Stomach smooth muscle (tissue), 2 donors: Measurements from ENCODE around the gene KLHL24.
"Not testable (repeated sequence)": the region's sequence is repeated elsewhere in the genome, so short reads cannot be mapped to it uniquely, and the experiment has no call there.

Experiments
- H3K27ac ChIP-seq: one replicate; pipeline ENCODE4 v1.7.0; 2013; ENCODE audit warnings: mild to moderate bottlenecking, low read length, inconsistent platforms
- H3K27me3 ChIP-seq, 2 donors: one replicate each; pipeline ENCODE4 v1.7.0; 2013; ENCODE audit warnings: low read length in 2 of 2; ENCODE audit not compliant: insufficient read depth in 2 of 2, control insufficient read depth in 1 of 2
- H3K36me3 ChIP-seq, 2 donors: one replicate each; pipeline ENCODE4 v1.7.0; 2013; ENCODE audit warnings: low read length in 2 of 2; ENCODE audit not compliant: control insufficient read depth in 2 of 2, insufficient read depth in 2 of 2
- H3K4me1 ChIP-seq: one replicate; pipeline ENCODE4 v1.7.0; 2013; ENCODE audit warnings: low read length; ENCODE audit not compliant: control insufficient read depth, insufficient read depth
- H3K4me3 ChIP-seq, 2 donors: one replicate each; pipeline ENCODE4 v1.7.0; 2013; ENCODE audit warnings: low read length in 2 of 2
- H3K9ac ChIP-seq, 2 donors: one replicate each; pipeline ENCODE4 v1.7.0; 2013; ENCODE audit warnings: low read length in 2 of 2, mild to moderate bottlenecking in 1 of 2
- H3K9me3 ChIP-seq, 2 donors: one replicate each; pipeline ENCODE4 v1.7.0; 2013; ENCODE audit warnings: low read length in 2 of 2; ENCODE audit not compliant: control insufficient read depth in 2 of 2
- donor health status: healthy.
- donor health status: Pancreatic carcinoma.

KLHL24 gene

GRCh38 chr3:183635431-183636220 lies at the start of gene KLHL24:
Gene KLHL24 (plus strand): TSS chr3:183635623. CDS start chr3:183650357, 14,734 bp downstream.
- H3K36me3 ChIP-seq: no peaks in the 10 kb centered on the region
- no peaks in the 10 kb centered on the region for H3K27me3 ChIP-seq
- peak within 1 kb of the TSS; percentile 87 to 92 for H3K9ac ChIP-seq
- peak within 1 kb of the TSS; percentile 61 to 92 for H3K4me3 ChIP-seq
- H3K27ac ChIP-seq: peak within 1 kb of the TSS; percentile 96
- H3K4me1 ChIP-seq: peaks cover 17% of the 10 kb centered on the region
- no peaks in the 10 kb centered on the region for H3K9me3 ChIP-seq

- Histone ChIP-seq H3K9me3 (no peaks in the 10 kb centered on the region), H3K4me3 (no peak overlapping the region), H3K9ac (no peak overlapping the region), H3K4me1 (peaks cover 14% of the 10 kb centered on the region), H3K27me3 (no peaks in the 10 kb centered on the region), H3K27ac (no peak overlapping the region), H3K36me3 (no peaks in the 10 kb centered on the region)
These were observed 48.9 kb upstream of the KLHL24 start for GRCh38 chr3:183586477-183586876.

DNA sequence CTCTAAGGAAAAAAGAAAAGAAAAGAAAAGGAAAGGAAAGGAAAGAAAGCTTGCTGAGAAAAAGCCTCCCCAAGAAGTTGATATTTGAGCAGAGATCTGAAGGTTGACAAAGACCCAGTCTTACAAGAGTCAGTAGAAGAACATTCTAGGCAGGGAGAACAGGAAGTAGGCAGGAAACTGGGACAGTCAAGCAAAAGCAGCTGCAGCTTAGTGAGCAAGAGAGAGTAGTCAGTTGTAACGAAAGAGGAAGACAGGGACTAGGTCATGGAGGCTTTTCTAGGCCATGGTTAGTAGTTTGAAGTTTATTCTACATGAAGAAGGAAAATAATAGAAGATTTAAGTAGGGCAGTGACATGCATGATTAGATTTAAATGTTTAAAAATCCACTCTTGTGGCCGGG lies 48.1 kb upstream of the KLHL24 start:
- no peaks in the 10 kb centered on the region for H3K9me3 ChIP-seq
- no peak overlapping the region for H3K27ac ChIP-seq
- H3K36me3 ChIP-seq: no peaks in the 10 kb centered on the region
- peaks cover 14% of the 10 kb centered on the region for H3K4me1 ChIP-seq
- no peak overlapping the region for H3K4me3 ChIP-seq
- H3K27me3 ChIP-seq: no peaks in the 10 kb centered on the region
- no peak overlapping the region for H3K9ac ChIP-seq

GRCh38 chr3:183590442-183590841 lies 45.0 kb upstream of the KLHL24 start:
- Histone ChIP-seq H3K4me1 (no peaks in the 10 kb centered on the region), H3K27me3 (no peaks in the 10 kb centered on the region), H3K4me3 (no peak overlapping the region), H3K9me3 (no peaks in the 10 kb centered on the region), H3K27ac (no peak overlapping the region), H3K9ac (no peak overlapping the region), H3K36me3 (no peaks in the 10 kb centered on the region)

GRCh38 chr3:183591881-183592521 lies 43.4 kb upstream of the KLHL24 start:
- Histone ChIP-seq H3K4me3 (no peak overlapping the region), H3K9me3 (no peaks in the 10 kb centered on the region), H3K36me3 (no peaks in the 10 kb centered on the region)

DNA sequence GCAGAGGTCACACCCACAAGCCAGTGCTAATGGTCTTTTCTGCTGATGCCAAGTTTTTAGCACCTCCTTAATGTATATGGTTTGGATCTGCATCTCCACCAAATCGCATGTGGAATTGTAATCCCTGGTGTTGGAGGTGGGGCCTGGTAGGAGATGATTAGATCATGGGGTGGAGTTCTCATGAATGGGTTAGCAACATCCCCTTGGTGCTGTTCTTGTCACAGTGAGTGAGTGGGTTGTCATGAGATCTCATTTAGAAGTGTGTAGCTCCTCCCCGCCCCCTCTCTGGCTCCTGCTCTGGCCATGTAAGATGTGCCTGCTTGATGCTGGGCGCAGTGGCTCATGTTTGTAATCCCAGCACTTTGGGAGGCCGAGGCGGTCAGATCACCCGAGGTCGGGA lies 42.6 kb upstream of the KLHL24 start:
- no peak overlapping the region for H3K27ac ChIP-seq
- H3K4me1 ChIP-seq: no peaks in the 10 kb centered on the region
- H3K27me3 ChIP-seq: no peaks in the 10 kb centered on the region
- H3K4me3 ChIP-seq: no peak overlapping the region
- H3K36me3 ChIP-seq: no peaks in the 10 kb centered on the region
- no peaks in the 10 kb centered on the region for H3K9me3 ChIP-seq
- no peak overlapping the region for H3K9ac ChIP-seq

More at GRCh38 chr3:183591881-183592521, 43.4 kb upstream of the KLHL24 start:
- H3K9ac ChIP-seq: no peak overlapping the region
- no peaks in the 10 kb centered on the region for H3K27me3 ChIP-seq
- H3K4me1 ChIP-seq: no peaks in the 10 kb centered on the region
- no peak overlapping the region for H3K27ac ChIP-seq

DNA sequence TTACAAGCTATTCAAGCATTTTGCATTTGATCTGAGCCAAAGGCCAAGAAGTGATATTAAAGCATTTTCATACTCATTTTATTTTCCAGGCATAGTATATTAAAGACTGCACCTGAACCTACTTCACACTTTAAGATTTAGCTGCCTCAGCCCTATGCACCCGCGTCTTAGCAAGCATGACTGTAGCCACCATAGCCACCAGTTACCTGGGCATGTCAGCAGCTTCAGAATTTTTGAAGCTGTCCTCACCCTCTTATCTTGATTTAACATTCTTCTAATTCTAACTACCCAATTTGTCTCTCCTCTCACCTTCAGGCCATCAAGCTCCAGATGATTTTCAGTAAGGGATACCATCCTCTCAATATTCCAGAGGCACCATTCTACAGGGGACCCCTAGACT lies 40.8 kb upstream of the KLHL24 start:
- H3K9me3 ChIP-seq: peaks cover 0 to 5% of the 10 kb centered on the region in 2 donors
- H3K27me3 ChIP-seq: no peaks in the 10 kb centered on the region
- H3K27ac ChIP-seq: no peak overlapping the region
- no peak overlapping the region for H3K4me3 ChIP-seq
- H3K36me3 ChIP-seq: no peaks in the 10 kb centered on the region
- no peaks in the 10 kb centered on the region for H3K4me1 ChIP-seq
- H3K9ac ChIP-seq: no peak overlapping the region

DNA sequence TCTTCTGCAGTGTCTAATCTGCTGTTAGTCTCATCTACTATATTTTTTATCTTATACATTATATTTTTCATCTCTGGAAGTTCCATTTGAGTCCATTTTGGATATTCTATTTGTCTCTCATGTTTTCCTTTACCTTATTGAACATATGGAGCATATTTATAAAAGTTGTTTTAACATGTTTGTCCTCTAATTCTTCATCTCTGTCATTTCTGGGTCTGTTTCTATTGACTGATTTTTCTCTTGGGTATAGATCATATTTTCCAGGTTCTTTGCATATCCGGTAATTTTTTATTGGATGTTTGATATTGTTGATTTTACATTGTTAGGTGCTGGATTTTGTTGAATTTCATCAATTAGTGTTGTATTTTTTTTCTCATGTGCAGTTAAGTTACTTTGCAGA lies 37.5 kb upstream of the KLHL24 start:
- no peaks in the 10 kb centered on the region for H3K27me3 ChIP-seq
- no peaks in the 10 kb centered on the region for H3K4me1 ChIP-seq
- peaks cover 0 to 5% of the 10 kb centered on the region in 2 donors for H3K9me3 ChIP-seq
- no peak overlapping the region for H3K27ac ChIP-seq
- H3K36me3 ChIP-seq: no peaks in the 10 kb centered on the region
- H3K4me3 ChIP-seq: no peak overlapping the region
- no peak overlapping the region for H3K9ac ChIP-seq

- H3K4me1 ChIP-seq, H3K9me3 ChIP-seq, H3K4me3 ChIP-seq, H3K27me3 ChIP-seq, H3K36me3 ChIP-seq, H3K27ac ChIP-seq, H3K9ac ChIP-seq: not testable (repeated sequence)
These were observed 24.1 kb upstream of the KLHL24 start for GRCh38 chr3:183611326-183611725.

- Histone ChIP-seq H3K27me3 (no peaks in the 10 kb centered on the region), H3K4me3 (no peak overlapping the region), H3K9ac (no peak overlapping the region), H3K4me1 (no peaks in the 10 kb centered on the region), H3K27ac (no peak overlapping the region), H3K9me3 (no peaks in the 10 kb centered on the region), H3K36me3 (no peaks in the 10 kb centered on the region)
These were observed 21.8 kb upstream of the KLHL24 start for GRCh38 chr3:183613366-183614285.
